ENCODE measurements around the gene FAAP20. TPM values are rescaled to one million over a fixed set of nuclear protein-coding genes. Genes with fewer than 3 reads are reported as not detected.

FAAP20 gene
- total and polyA plus RNA-seq, 2 of the 8 experiments (the other 6 are each of a cell fraction or from before 2014, with no cell fraction given) = 58.4 to 99.8 TPM

GRCh38 chr1:2233997-2234761 is 39.6 kb upstream of the FAAP20 start:
- H3K79me2 ChIP-seq (ENCODE audit: control insufficient read depth in 1 of 2, insufficient read depth in 2 of 2, low read length in 2 of 2) = peaks cover 75 to 99% of the 10 kb centered on the region in 2 experiments
- H4K20me1 ChIP-seq (replicated peaks in 1 of 2; ENCODE audit: control insufficient read depth in 1 of 2, insufficient read depth in 2 of 2, low read length in 2 of 2) = peaks cover 71 to 79% of the 10 kb centered on the region in 2 experiments
- H3K9ac ChIP-seq (replicated peaks in 1 of 4; ENCODE audit: extremely low read depth in 1 of 4, low read depth in 3 of 4, low read length in 3 of 4) = no peak overlapping the region
- no peak overlapping the region for H3K4ac ChIP-seq (replicated peaks; ENCODE audit: insufficient read length, low read depth, low read length)
- H3K14ac ChIP-seq (ENCODE audit: insufficient read length) = no peak overlapping the region
- no peak overlapping the region for H2BK120ac ChIP-seq (replicated peaks; ENCODE audit: low read depth, low read length)
- no peak overlapping the region for H2BK12ac ChIP-seq (ENCODE audit: low read depth, low read length)
- no peak overlapping the region for H3K56ac ChIP-seq (replicated peaks; ENCODE audit: insufficient read length, low read depth, low read length)
- H3K4me1 ChIP-seq (replicated peaks in 1 of 4; ENCODE audit: control insufficient read depth in 3 of 4, insufficient read depth in 4 of 4, low read length in 3 of 4) = peaks cover 0 to 45% (median 32%) of the 10 kb centered on the region in 4 experiments; a peak in 6 of 7 replicates
- H2BK5ac ChIP-seq (ENCODE audit: low read depth, low read length) = no peak overlapping the region
- no peak overlapping the region for H3K4me2 ChIP-seq (ENCODE audit: insufficient read depth in 1 of 2, low read depth in 2 of 2, low read length in 2 of 2)
- H3K79me1 ChIP-seq (ENCODE audit: low read depth, low read length) = peaks cover 26% of the 10 kb centered on the region
- POLR2A ChIA-PET (ENCODE audit: partially characterized antibody) = interaction anchor here (0.6 to 4.3 kb wide), 12 partner anchors 8 to 147 kb away, joined by 3 to 19 read pairs (median 3); partner anchors contain the start of gene FAAP20
- H2AFZ ChIP-seq (ENCODE audit: low read length) = no peak overlapping the region
- no peak overlapping the region for H4K5ac ChIP-seq (ENCODE audit: insufficient read length, low read depth, low read length)
- H2AK5ac ChIP-seq (ENCODE audit: low read depth, low read length) = no peak overlapping the region
- H3K18ac ChIP-seq (ENCODE audit: extremely low read depth, low read length) = no peak overlapping the region
- no peak overlapping the region for H3K27ac ChIP-seq (ENCODE audit: low read depth, low read length)
- H3K23ac ChIP-seq (ENCODE audit: insufficient read length) = no peak overlapping the region
- H2BK20ac ChIP-seq (ENCODE audit: low read length) = no peak overlapping the region
- peaks cover 15% of the 10 kb centered on the region for H3K23me2 ChIP-seq (ENCODE audit: low read depth, low read length)
- H4K8ac ChIP-seq (ENCODE audit: extremely low read depth, insufficient read depth, low read length) = no peak overlapping the region; the same call in 1 of the 2 replicates
- CTCF ChIA-PET (ENCODE audit: partially characterized antibody) = interaction anchor here (0.6 to 3.2 kb wide), 19 partner anchors 9 to 148 kb away, joined by 3 to 17 read pairs (median 4); partner anchors contain the start of gene FAAP20
- DNase-seq (ENCODE audit: low read depth in 1 of 2, low spot score in 2 of 2) (peak in 1 of 2 experiments; percentile 50), FAIRE-seq (no peak)
- H2BK15ac ChIP-seq (ENCODE audit: low read length) = no peak overlapping the region
- H4K91ac ChIP-seq (replicated peaks; ENCODE audit: insufficient read length, low read length) = no peak overlapping the region
- no peaks in the 10 kb centered on the region for H3K9me3 ChIP-seq (ENCODE audit: insufficient read depth in 2 of 2, low read depth in 1 of 2, low read length in 1 of 2)
- no peaks in the 10 kb centered on the region for H3K27me3 ChIP-seq (replicated peaks in 1 of 4; ENCODE audit: control insufficient read depth in 3 of 4, extremely low read depth in 1 of 4, insufficient read depth in 3 of 4, low read length in 3 of 4)
- 89% methylated on average over 21 of the region's 27 CpGs; no CpG with 5 or more reads in 1 of the 2 experiments for WGBS, 2 experiments (ENCODE audit: extremely low coverage in 1 of 2, insufficient coverage in 1 of 2, insufficient read length in 1 of 2, insufficient replicate concordance in 2 of 2, low coverage in 1 of 2, low lambda C conversion rate in 2 of 2, missing lambda C conversion rate in 1 of 2)
- H3K4me3 ChIP-seq (ENCODE audit: extremely low read depth in 1 of 4, insufficient read depth in 2 of 4, low read depth in 3 of 4, low read length in 4 of 4) = no peak overlapping the region
- H3K36me3 ChIP-seq (ENCODE audit: control insufficient read depth in 2 of 4, insufficient read depth in 4 of 4, low read length in 3 of 4) = no peaks in the 10 kb centered on the region
- TF ChIP-seq ATF2 (IDR thresholded peaks at IDR 0.05; ENCODE audit: low read length) (no peak), SP4 (IDR thresholded peaks at IDR 0.05; ENCODE audit: low read length) (no peak), SIN3A (conservative IDR thresholded peaks at IDR 0.05 in 1 of 2, IDR thresholded peaks at IDR 0.05 in 1 of 2; ENCODE audit: low read depth in 1 of 2, low read length in 2 of 2) (no peak), CTBP2 (IDR thresholded peaks at IDR 0.05; ENCODE audit: borderline replicate concordance, insufficient read depth, insufficient read length, low read length) (no peak), BCL11A (IDR thresholded peaks at IDR 0.05; ENCODE audit: low read depth in 2 of 2, low read length in 2 of 2) (no peak), SP2 (IDR thresholded peaks at IDR 0.05; ENCODE audit: low read length) (no peak), TAF1 (IDR thresholded peaks at IDR 0.05; ENCODE audit: low read depth, low read length) (no peak), CBX8 (IDR thresholded peaks at IDR 0.05; ENCODE audit: borderline replicate concordance, low read depth, low read length) (no peak), CREB1 (IDR thresholded peaks at IDR 0.05) (no peak), RFX5 (IDR thresholded peaks at IDR 0.05; ENCODE audit: borderline replicate concordance, low read depth, low read length) (no peak)

Measured in H1 (cell line).